Measurements from ENCODE around the gene TSPAN18.

DNA sequence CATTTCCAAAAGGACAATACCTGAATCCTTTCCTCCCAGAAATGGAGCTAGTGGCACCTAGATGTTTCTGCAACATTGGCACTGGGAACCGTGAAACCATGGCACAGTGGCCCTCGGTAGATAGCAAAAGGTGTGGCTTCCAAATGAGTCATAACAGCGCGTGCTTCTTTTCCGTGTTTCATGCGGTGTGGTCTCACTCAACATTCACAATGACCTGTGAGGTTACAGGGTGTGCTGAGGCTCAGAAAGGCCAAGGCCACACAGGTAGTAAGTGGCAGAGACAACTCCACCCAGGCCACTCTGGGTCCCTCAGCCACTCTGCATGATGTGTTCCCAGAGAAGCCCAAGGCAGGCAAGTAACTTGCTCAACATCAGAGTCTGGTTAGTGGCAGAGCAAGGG is 156.5 kb downstream of the TSPAN18 start:
- TF ChIP-seq POLR2A (IDR thresholded peaks at IDR 0.05) (no peak), CTCF (IDR thresholded peaks at IDR 0.05) (no peak)
